Measurements from ENCODE around the gene WWOX.

WWOX gene

DNA sequence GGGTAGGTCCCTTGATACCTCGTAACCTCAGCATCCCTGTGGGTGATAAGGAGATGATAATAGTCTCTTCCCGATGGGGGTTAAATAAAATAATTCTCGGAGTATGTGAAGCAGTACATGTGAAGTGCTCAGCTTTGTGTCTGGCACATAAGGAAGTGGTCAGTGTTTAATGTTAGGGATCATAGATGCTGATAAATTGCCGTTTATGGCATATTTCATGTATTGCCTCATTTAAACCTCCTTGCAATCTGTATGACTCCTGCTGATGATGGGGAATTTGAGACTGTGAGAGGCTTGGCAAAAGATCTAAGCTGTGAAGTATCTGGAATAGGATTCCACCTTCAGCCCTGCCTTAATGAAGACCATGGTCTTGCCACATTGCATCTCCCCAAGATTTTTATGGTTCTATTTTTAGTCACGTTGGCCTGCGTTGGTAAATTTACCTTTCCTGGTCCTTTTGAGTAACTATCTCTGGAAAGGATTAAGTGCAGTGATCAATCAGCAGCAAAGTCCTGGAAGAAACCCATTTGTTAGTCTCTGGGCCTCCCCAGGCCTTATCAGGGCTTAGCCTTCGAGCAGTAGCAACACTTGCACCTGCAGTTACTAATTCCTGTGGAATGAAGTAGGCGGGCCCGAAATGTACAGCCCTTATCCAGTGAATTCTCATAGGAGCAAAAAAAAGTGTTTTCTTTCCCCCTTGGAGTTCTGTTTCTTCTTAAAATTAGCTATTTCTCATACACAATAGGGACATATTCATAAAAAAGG is 144.9 kb downstream of the WWOX start:
- H3K27me3 ChIP-seq (ENCODE audit: control insufficient read depth in 1 of 2, insufficient read depth in 2 of 2, low read length in 2 of 2), result no peaks in the 10 kb centered on the region
- H3K4me1 ChIP-seq (ENCODE audit: control insufficient read depth, insufficient read depth, low read length), result no peaks in the 10 kb centered on the region
- no peak overlapping the region for H3K9ac ChIP-seq (ENCODE audit: low read length in 2 of 2)
- no peak overlapping the region for H3K4me3 ChIP-seq (ENCODE audit: low read length in 2 of 2)
- H3K36me3 ChIP-seq (ENCODE audit: control insufficient read depth in 2 of 2, insufficient read depth in 2 of 2, low read length in 2 of 2), result no peaks in the 10 kb centered on the region
- no peaks in the 10 kb centered on the region for H3K9me3 ChIP-seq (ENCODE audit: control insufficient read depth in 2 of 2, low read length in 2 of 2)
- H3K27ac ChIP-seq (ENCODE audit: low read length), result no peak overlapping the region

DNA sequence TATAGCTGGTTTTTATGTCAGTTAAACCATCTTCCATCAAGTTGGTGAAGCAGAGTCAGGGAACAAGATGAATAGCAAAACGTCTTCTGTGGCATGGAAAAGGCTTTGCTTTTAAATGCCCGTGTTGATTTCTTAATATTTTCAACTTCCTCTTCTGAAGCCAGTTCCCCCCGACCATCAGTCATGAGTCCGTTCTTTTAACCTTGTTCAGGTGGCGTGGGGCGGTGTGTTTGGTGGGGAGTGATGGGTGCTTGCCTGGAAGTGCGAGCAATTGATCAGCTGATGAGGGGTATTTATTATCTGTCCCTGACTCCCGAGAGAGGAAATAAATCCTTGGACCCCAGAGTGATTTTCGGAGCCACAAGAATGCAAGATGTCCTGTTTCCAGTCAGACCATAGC is 147.1 kb downstream of the WWOX start:
- no peaks in the 10 kb centered on the region for H3K4me1 ChIP-seq (ENCODE audit: control insufficient read depth, insufficient read depth, low read length)
- H3K27me3 ChIP-seq (ENCODE audit: control insufficient read depth in 1 of 2, insufficient read depth in 2 of 2, low read length in 2 of 2), result no peaks in the 10 kb centered on the region
- H3K36me3 ChIP-seq (ENCODE audit: control insufficient read depth in 2 of 2, insufficient read depth in 2 of 2, low read length in 2 of 2), result no peaks in the 10 kb centered on the region
- no peaks in the 10 kb centered on the region for H3K9me3 ChIP-seq (ENCODE audit: control insufficient read depth in 2 of 2, low read length in 2 of 2)
- no peak overlapping the region for H3K9ac ChIP-seq (ENCODE audit: low read length in 2 of 2)
- H3K4me3 ChIP-seq (ENCODE audit: low read length in 2 of 2), result no peak overlapping the region
- no peak overlapping the region for H3K27ac ChIP-seq (ENCODE audit: low read length)

DNA sequence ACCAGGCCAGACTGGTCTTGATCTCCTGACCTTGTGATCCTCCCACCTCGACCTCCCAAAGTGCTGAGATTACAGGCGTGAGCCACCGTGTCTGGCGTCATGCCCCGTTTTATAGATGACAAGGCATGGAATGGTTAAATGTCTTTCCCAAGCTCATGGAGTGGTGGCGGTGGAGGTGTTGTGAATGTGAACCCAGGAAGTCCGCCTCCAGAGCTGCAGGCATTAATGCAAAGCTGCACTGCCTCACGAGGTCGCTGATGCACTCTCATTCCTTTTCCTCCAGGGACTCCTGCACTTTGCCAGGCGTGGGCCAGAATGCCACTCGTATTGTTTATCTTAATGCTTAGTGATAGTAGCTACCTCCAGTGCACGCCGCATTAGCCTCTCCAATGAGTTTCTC is 149.6 kb downstream of the WWOX start:
- Histone ChIP-seq H3K27ac (ENCODE audit: low read length) (no peak overlapping the region), H3K9ac (ENCODE audit: low read length in 2 of 2) (no peak overlapping the region), H3K9me3 (ENCODE audit: control insufficient read depth in 2 of 2, low read length in 2 of 2) (no peaks in the 10 kb centered on the region), H3K4me3 (ENCODE audit: low read length in 2 of 2) (no peak overlapping the region), H3K36me3 (ENCODE audit: control insufficient read depth in 2 of 2, insufficient read depth in 2 of 2, low read length in 2 of 2) (no peaks in the 10 kb centered on the region), H3K4me1 (ENCODE audit: control insufficient read depth, insufficient read depth, low read length) (no peaks in the 10 kb centered on the region), H3K27me3 (ENCODE audit: control insufficient read depth in 1 of 2, insufficient read depth in 2 of 2, low read length in 2 of 2) (no peaks in the 10 kb centered on the region)

DNA sequence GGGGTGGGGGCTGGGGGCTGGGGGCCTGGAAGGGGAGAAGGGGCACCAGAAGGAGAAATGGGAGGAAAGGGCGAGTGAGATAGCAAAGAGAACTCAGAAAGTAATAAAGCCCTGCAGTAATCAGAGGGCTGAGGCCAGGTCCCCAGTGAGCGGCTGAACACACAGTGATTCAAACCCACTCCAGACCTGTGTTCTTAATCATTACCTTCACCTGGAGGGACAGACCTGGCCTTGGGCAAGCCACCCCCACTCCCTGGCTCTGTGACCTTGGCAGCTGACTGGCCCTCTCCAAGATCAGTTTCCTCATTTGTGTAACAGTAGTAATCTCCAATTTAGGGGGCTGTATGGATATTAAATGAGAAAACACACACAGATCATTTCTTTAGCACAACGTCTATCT is 150.4 kb downstream of the WWOX start:
- no peak overlapping the region for H3K4me3 ChIP-seq (ENCODE audit: low read length in 2 of 2)
- H3K27ac ChIP-seq (ENCODE audit: low read length), result no peak overlapping the region
- no peaks in the 10 kb centered on the region for H3K4me1 ChIP-seq (ENCODE audit: control insufficient read depth, insufficient read depth, low read length)
- H3K9me3 ChIP-seq (ENCODE audit: control insufficient read depth in 2 of 2, low read length in 2 of 2), result no peaks in the 10 kb centered on the region
- no peak overlapping the region for H3K9ac ChIP-seq (ENCODE audit: low read length in 2 of 2)
- H3K36me3 ChIP-seq (ENCODE audit: control insufficient read depth in 2 of 2, insufficient read depth in 2 of 2, low read length in 2 of 2), result no peaks in the 10 kb centered on the region
- no peaks in the 10 kb centered on the region for H3K27me3 ChIP-seq (ENCODE audit: control insufficient read depth in 1 of 2, insufficient read depth in 2 of 2, low read length in 2 of 2)

DNA sequence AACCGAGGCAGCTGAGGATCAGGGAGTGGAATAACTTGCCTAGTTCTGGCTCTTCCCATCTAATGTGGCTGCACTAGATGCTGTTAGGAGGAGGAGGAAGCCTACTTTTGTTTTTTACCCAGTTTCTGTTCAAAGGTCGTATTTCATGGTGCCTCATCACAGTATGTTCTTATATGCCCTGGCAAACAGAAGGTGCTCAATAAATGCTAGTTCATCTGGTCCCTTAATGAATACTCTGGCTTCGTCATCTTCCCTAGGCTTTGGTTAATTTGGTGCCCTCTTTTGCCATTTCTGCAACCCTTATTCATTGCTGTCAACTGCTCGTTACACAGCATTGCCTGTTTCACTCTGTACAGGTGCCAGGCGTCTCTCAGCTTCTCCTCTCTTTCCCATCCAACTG is 151.7 kb downstream of the WWOX start:
- no peak overlapping the region for H3K4me3 ChIP-seq (ENCODE audit: low read length in 2 of 2)
- H3K27me3 ChIP-seq (ENCODE audit: control insufficient read depth in 1 of 2, insufficient read depth in 2 of 2, low read length in 2 of 2), result no peaks in the 10 kb centered on the region
- H3K4me1 ChIP-seq (ENCODE audit: control insufficient read depth, insufficient read depth, low read length), result no peaks in the 10 kb centered on the region
- H3K27ac ChIP-seq (ENCODE audit: low read length), result no peak overlapping the region
- H3K9ac ChIP-seq (ENCODE audit: low read length in 2 of 2), result no peak overlapping the region
- H3K9me3 ChIP-seq (ENCODE audit: control insufficient read depth in 2 of 2, low read length in 2 of 2), result no peaks in the 10 kb centered on the region
- no peaks in the 10 kb centered on the region for H3K36me3 ChIP-seq (ENCODE audit: control insufficient read depth in 2 of 2, insufficient read depth in 2 of 2, low read length in 2 of 2)

DNA sequence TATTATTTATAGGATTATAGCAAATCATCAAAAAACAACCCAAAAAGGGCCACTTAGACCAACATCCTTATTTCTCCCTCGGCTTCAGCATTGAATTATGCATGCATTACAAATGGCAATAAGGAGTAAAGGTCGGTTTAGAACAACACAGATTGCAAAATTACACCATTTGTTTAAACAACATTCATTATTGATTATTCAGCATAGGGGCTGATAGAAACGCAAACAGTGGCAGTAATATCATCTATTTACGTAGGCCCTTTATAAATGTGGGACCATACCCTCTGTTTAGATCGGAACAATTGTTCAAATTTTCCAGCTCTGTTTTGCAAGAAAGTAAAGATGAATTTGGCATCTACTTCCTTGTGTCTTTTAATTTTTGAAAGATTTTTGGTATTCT is 153.3 kb downstream of the WWOX start:
- Histone ChIP-seq H3K4me3 (ENCODE audit: low read length in 2 of 2) (no peak overlapping the region), H3K9ac (ENCODE audit: low read length in 2 of 2) (no peak overlapping the region), H3K9me3 (ENCODE audit: control insufficient read depth in 2 of 2, low read length in 2 of 2) (no peaks in the 10 kb centered on the region), H3K27me3 (ENCODE audit: control insufficient read depth in 1 of 2, insufficient read depth in 2 of 2, low read length in 2 of 2) (no peaks in the 10 kb centered on the region), H3K4me1 (ENCODE audit: control insufficient read depth, insufficient read depth, low read length) (no peaks in the 10 kb centered on the region), H3K27ac (ENCODE audit: low read length) (no peak overlapping the region), H3K36me3 (ENCODE audit: control insufficient read depth in 2 of 2, insufficient read depth in 2 of 2, low read length in 2 of 2) (no peaks in the 10 kb centered on the region)

DNA sequence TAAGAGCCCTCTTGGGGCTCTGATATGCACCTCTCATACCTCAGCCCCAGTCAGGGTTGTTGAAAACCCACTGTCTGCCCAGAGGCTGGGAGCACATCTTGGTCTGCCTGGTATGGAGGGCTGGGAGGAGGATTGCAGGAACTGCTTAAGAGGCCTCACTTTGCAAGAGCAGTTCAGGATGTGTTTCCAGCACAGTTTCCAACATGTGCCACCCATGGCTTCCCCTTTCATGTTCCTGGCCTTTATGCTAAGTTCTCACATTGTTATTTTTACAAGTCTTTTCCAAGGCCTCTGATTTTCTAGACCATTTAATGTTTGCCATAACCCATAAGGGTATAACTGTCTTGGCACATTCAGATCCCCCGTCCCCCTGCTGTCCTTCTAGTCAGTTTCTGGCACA is 155.4 kb downstream of the WWOX start:
- H3K4me3 ChIP-seq (ENCODE audit: low read length in 2 of 2), result no peak overlapping the region
- H3K27ac ChIP-seq (ENCODE audit: low read length), result no peak overlapping the region
- H3K9me3 ChIP-seq (ENCODE audit: control insufficient read depth in 2 of 2, low read length in 2 of 2), result no peaks in the 10 kb centered on the region
- no peak overlapping the region for H3K9ac ChIP-seq (ENCODE audit: low read length in 2 of 2)
- H3K27me3 ChIP-seq (ENCODE audit: control insufficient read depth in 1 of 2, insufficient read depth in 2 of 2, low read length in 2 of 2), result no peaks in the 10 kb centered on the region
- no peaks in the 10 kb centered on the region for H3K36me3 ChIP-seq (ENCODE audit: control insufficient read depth in 2 of 2, insufficient read depth in 2 of 2, low read length in 2 of 2)
- no peaks in the 10 kb centered on the region for H3K4me1 ChIP-seq (ENCODE audit: control insufficient read depth, insufficient read depth, low read length)

DNA sequence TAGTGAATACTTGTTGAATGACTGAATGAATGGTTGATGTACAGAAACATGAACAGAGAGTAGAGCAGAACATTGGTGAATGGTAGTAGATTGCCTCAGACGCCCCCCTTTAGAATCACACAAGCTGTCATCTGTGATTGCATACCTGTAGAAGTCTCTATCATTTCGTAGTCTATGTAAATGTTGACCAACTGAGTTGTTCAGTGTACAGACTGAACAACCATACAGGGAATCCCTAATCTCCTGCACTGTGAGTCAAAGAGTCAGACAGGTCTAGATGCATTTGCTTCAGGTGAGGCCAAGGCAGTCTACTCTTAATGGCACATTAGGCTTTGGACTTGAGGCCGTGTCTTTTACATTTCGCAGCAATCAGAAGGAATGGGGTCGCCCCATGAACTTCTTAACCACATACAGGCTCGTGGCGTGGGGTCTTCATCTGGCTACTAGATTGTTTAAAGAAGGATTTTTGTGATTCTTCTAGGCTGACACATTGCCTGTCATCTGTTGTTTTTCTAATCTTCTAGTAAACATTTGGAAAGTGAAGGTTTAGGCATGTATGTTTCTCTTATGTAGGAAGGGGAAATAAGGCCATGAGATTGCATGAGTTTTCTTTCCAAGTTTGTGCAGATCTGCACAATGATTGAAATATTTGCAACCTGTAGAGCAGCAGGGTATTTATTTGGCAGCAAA is 157.4 kb downstream of the WWOX start:
- Histone ChIP-seq H3K27me3 (ENCODE audit: control insufficient read depth in 1 of 2, insufficient read depth in 2 of 2, low read length in 2 of 2) (no peaks in the 10 kb centered on the region), H3K4me3 (ENCODE audit: low read length in 2 of 2) (no peak overlapping the region), H3K27ac (ENCODE audit: low read length) (no peak overlapping the region), H3K36me3 (ENCODE audit: control insufficient read depth in 2 of 2, insufficient read depth in 2 of 2, low read length in 2 of 2) (no peaks in the 10 kb centered on the region), H3K4me1 (ENCODE audit: control insufficient read depth, insufficient read depth, low read length) (no peaks in the 10 kb centered on the region), H3K9ac (ENCODE audit: low read length in 2 of 2) (no peak overlapping the region), H3K9me3 (ENCODE audit: control insufficient read depth in 2 of 2, low read length in 2 of 2) (no peaks in the 10 kb centered on the region)

DNA sequence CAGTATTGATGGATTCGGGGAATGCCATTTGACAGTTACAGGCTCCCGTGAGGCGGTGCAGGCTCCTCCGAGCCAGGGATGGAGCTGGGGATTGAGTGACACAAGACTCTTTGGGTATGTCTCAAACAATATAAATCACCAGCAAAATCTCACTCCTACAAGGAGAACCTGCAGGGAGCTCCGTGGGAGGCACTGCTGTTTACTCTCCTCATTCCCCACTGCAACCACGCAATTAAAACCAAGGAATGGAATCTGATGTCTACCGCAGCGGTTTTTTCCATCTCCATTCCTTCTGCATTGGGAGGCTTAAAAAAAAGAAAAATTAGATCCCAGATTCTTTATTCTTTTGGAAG is 157.9 kb downstream of the WWOX start:
- H3K4me1 ChIP-seq (ENCODE audit: control insufficient read depth, insufficient read depth, low read length), result peaks cover under 1% of the 10 kb centered on the region
- no peaks in the 10 kb centered on the region for H3K9me3 ChIP-seq (ENCODE audit: control insufficient read depth in 2 of 2, low read length in 2 of 2)
- no peak overlapping the region for H3K9ac ChIP-seq (ENCODE audit: low read length in 2 of 2)
- no peak overlapping the region for H3K4me3 ChIP-seq (ENCODE audit: low read length in 2 of 2)
- no peak overlapping the region for H3K27ac ChIP-seq (ENCODE audit: low read length)
- H3K36me3 ChIP-seq (ENCODE audit: control insufficient read depth in 2 of 2, insufficient read depth in 2 of 2, low read length in 2 of 2), result no peaks in the 10 kb centered on the region
- H3K27me3 ChIP-seq (ENCODE audit: control insufficient read depth in 1 of 2, insufficient read depth in 2 of 2, low read length in 2 of 2), result no peaks in the 10 kb centered on the region

DNA sequence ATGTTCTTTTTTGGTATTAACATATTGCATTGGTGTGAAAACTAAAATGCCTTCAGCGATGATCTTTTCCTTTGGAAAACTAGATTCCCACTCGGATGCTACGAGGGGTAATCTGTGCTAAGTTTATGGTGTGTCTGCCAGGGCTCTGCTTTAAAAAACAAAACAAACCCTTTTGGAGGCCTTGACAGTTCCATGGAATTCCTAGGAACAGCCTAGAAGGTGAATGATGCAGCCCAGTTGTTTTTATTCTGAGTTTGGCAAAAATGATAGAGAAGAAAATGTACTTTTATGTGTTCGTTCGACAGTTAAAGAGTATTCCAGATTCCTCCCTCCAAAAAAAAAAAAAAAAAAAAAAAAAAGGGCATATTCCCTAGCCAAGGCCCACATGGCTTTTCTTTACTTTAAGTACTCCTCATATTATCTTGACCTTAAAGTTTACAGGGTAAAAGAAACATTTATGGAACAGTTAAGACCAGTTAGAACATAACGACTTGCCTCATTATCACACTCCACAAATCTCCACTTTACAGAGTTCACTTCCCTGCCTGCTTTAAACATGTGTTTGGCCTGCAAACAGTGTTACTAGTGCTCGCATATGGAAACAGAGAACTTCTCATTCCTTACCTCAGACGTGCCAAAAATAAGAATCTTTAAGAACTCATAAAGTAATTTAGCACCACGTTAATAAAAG is 159.1 kb downstream of the WWOX start:
- Histone ChIP-seq H3K9me3 (ENCODE audit: control insufficient read depth in 2 of 2, low read length in 2 of 2) (no peaks in the 10 kb centered on the region), H3K36me3 (ENCODE audit: control insufficient read depth in 2 of 2, insufficient read depth in 2 of 2, low read length in 2 of 2) (no peaks in the 10 kb centered on the region), H3K27me3 (ENCODE audit: control insufficient read depth in 1 of 2, insufficient read depth in 2 of 2, low read length in 2 of 2) (no peaks in the 10 kb centered on the region), H3K4me3 (ENCODE audit: low read length in 2 of 2) (no peak overlapping the region), H3K27ac (ENCODE audit: low read length) (no peak overlapping the region), H3K4me1 (ENCODE audit: control insufficient read depth, insufficient read depth, low read length) (peaks cover 3% of the 10 kb centered on the region), H3K9ac (ENCODE audit: low read length in 2 of 2) (no peak overlapping the region)

DNA sequence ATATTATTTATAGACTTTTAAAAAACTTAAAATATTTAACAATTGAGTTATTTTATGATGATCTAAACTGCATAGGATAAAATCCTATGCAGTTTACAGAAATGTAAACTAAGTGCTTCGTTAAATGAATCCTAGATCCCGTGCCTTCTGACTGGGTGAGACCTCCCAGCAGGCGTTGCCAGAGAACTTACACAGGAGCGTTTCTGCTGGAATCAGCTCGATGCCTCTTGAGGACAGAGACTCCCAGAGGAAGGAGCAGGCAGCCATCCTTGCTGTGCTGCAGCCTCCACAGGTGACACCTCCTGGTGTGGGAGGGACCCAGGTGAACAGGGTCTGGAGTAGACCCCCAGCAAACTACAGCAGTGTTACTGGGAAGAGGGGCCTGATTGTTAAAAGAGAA is 160.4 kb downstream of the WWOX start:
- Histone ChIP-seq H3K27ac (ENCODE audit: low read length) (no peak overlapping the region), H3K9ac (ENCODE audit: low read length in 2 of 2) (no peak overlapping the region), H3K9me3 (ENCODE audit: control insufficient read depth in 2 of 2, low read length in 2 of 2) (peaks cover 0 to 8% of the 10 kb centered on the region in 2 donors), H3K4me1 (ENCODE audit: control insufficient read depth, insufficient read depth, low read length) (peaks cover 3% of the 10 kb centered on the region), H3K36me3 (ENCODE audit: control insufficient read depth in 2 of 2, insufficient read depth in 2 of 2, low read length in 2 of 2) (no peaks in the 10 kb centered on the region), H3K27me3 (ENCODE audit: control insufficient read depth in 1 of 2, insufficient read depth in 2 of 2, low read length in 2 of 2) (no peaks in the 10 kb centered on the region), H3K4me3 (ENCODE audit: low read length in 2 of 2) (no peak overlapping the region)
